DND-41 (cell line): ENCODE results near the gene OGFR.

Source experiments
- ATAC-seq: fragments of 200-7000 bp; cut with Tn5 transposase; 3 replicates; pipeline ENCODE4 v1.9.1; 2021; ENCODE audit warnings: low read depth; ENCODE audit not compliant: insufficient read depth
- DNase-seq: peaks from one replicate; pipeline ENCODE4 v3.0.0-alpha.2; 2020
- H2AFZ ChIP-seq: 2 replicates; pipeline ENCODE4 v1.6.0; 2012; ENCODE audit warnings: low read depth, low read length
- H3K27ac ChIP-seq: 2 replicates; pipeline ENCODE4 v1.5.1; 2012; ENCODE audit warnings: low read length, inconsistent platforms
- H3K27me3 ChIP-seq: fragments of 200-600 bp; sonication (generic); 2 replicates; pipeline ENCODE4 v1.6.0; 2012; ENCODE audit warnings: low read length, mild to moderate bottlenecking, inconsistent platforms; ENCODE audit not compliant: insufficient read depth, poor library complexity
- H3K36me3 ChIP-seq: 2 replicates; pipeline ENCODE4 v1.5.1; 2012; ENCODE audit warnings: low read length, inconsistent platforms; ENCODE audit not compliant: insufficient read depth
- H3K4me1 ChIP-seq: 2 replicates; pipeline ENCODE4 v1.5.1; 2012; ENCODE audit warnings: mild to moderate bottlenecking, low read length; ENCODE audit not compliant: insufficient read depth
- H3K4me2 ChIP-seq: 2 replicates; pipeline ENCODE4 v1.6.0; 2012; ENCODE audit warnings: mild to moderate bottlenecking, moderate library complexity, low read length, inconsistent platforms; ENCODE audit not compliant: insufficient read depth
- H3K4me3 ChIP-seq, 2 experiments: fragments of 200-600 bp in 1 of 2; shearing (Covaris generic) in 1 of 2; 2 replicates each; pipeline ENCODE4 v1.5.1; 2012 to 2016; ENCODE audit warnings: inconsistent platforms in 2 of 2, low read length in 2 of 2, mild to moderate bottlenecking in 2 of 2, low read depth in 1 of 2, moderate library complexity in 1 of 2
- H3K79me2 ChIP-seq: 2 replicates; pipeline ENCODE4 v1.6.0; 2012; ENCODE audit warnings: low read length, inconsistent platforms; ENCODE audit not compliant: insufficient read depth
- H3K9ac ChIP-seq: 2 replicates; pipeline ENCODE4 v1.6.0; 2012; ENCODE audit warnings: low read depth, mild to moderate bottlenecking, inconsistent platforms, low read length, moderate library complexity
- H3K9me3 ChIP-seq: 2 replicates; pipeline ENCODE4 v1.5.1; 2012; ENCODE audit warnings: low read length, moderate library complexity, mild to moderate bottlenecking, inconsistent platforms; ENCODE audit not compliant: insufficient read depth, severe bottlenecking
- H4K20me1 ChIP-seq: 2 replicates; pipeline ENCODE4 v1.6.0; 2012; ENCODE audit warnings: low read length; ENCODE audit not compliant: insufficient read depth
- EZH2 ChIP-seq: IDR thresholded peaks from 3 replicates; pipeline ENCODE4 v1.6.1; 2012; ENCODE audit warnings: borderline replicate concordance, low read depth, mild to moderate bottlenecking, moderate library complexity, low read length, inconsistent platforms; ENCODE audit not compliant: severe bottlenecking
- TF ChIP-seq, protein P1 (sequence below): IDR thresholded peaks from 2 replicates; pipeline ENCODE4 v1.5.1; 2012; ENCODE audit warnings: borderline replicate concordance, low read length, moderate library complexity, mild to moderate bottlenecking; ENCODE audit not compliant: poor library complexity, severe bottlenecking; ENCODE audit errors: extremely low read depth

The OGFR gene

DNA sequence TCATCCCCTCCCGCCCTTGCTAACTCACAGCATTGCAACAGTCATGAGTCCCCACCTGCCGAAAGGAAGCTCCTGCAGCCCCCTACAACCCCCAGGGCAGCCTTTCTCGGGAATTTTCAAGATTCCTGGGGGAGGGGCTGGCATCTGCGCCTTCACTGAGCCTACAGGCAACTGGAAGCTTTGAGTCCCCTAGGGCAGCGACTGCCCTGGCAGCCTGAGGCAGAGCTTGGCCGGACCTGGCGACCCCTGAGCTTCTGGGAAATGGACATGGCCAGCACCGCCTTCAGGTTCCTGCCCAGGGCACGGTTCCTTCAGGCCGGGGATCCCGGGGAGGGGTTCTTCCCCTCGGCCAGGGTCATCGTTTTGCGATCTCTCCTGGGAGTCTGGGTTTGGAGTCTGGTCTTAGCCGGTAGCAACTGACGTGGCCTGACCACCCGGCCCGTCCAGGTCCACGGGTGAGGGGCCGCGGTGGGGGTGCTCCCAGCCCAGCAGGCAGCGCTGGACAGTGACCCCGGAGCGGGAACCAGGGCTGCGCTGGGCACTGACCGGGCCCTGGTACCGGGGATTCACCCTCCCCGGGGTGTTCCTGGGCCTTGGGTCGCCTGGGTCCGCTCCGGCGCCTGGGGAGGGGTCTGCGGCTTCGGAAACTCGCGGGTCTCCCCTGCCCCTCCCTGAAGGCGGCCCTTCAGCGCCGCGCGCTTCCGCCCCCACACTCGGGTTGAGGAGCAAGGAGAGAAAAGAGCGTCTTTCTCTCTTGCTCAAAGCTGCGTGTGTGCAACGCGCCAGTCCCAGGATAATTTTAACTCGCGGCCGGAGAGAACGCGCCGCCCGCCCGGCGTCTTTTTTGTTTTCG, 11.6 kb downstream of the OGFR start:
- no peak overlapping the region for H3K9ac ChIP-seq
- TF ChIP-seq, protein P1, sequence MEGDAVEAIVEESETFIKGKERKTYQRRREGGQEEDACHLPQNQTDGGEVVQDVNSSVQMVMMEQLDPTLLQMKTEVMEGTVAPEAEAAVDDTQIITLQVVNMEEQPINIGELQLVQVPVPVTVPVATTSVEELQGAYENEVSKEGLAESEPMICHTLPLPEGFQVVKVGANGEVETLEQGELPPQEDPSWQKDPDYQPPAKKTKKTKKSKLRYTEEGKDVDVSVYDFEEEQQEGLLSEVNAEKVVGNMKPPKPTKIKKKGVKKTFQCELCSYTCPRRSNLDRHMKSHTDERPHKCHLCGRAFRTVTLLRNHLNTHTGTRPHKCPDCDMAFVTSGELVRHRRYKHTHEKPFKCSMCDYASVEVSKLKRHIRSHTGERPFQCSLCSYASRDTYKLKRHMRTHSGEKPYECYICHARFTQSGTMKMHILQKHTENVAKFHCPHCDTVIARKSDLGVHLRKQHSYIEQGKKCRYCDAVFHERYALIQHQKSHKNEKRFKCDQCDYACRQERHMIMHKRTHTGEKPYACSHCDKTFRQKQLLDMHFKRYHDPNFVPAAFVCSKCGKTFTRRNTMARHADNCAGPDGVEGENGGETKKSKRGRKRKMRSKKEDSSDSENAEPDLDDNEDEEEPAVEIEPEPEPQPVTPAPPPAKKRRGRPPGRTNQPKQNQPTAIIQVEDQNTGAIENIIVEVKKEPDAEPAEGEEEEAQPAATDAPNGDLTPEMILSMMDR = no peak
- no peak for TF ChIP-seq EZH2
- H3K27me3 ChIP-seq = no peaks in the 10 kb centered on the region
- H4K20me1 ChIP-seq = peaks cover 53% of the 10 kb centered on the region
- no peak overlapping the region for H2AFZ ChIP-seq
- ATAC-seq (no peak), DNase-seq (no peak)
- H3K4me2 ChIP-seq = no peak overlapping the region
- no peaks in the 10 kb centered on the region for H3K4me1 ChIP-seq
- peaks cover 27% of the 10 kb centered on the region for H3K36me3 ChIP-seq
- H3K79me2 ChIP-seq = no peaks in the 10 kb centered on the region
- H3K27ac ChIP-seq = no peak overlapping the region
- H3K4me3 ChIP-seq = no peak overlapping the region
- H3K9me3 ChIP-seq = no peaks in the 10 kb centered on the region

DNA sequence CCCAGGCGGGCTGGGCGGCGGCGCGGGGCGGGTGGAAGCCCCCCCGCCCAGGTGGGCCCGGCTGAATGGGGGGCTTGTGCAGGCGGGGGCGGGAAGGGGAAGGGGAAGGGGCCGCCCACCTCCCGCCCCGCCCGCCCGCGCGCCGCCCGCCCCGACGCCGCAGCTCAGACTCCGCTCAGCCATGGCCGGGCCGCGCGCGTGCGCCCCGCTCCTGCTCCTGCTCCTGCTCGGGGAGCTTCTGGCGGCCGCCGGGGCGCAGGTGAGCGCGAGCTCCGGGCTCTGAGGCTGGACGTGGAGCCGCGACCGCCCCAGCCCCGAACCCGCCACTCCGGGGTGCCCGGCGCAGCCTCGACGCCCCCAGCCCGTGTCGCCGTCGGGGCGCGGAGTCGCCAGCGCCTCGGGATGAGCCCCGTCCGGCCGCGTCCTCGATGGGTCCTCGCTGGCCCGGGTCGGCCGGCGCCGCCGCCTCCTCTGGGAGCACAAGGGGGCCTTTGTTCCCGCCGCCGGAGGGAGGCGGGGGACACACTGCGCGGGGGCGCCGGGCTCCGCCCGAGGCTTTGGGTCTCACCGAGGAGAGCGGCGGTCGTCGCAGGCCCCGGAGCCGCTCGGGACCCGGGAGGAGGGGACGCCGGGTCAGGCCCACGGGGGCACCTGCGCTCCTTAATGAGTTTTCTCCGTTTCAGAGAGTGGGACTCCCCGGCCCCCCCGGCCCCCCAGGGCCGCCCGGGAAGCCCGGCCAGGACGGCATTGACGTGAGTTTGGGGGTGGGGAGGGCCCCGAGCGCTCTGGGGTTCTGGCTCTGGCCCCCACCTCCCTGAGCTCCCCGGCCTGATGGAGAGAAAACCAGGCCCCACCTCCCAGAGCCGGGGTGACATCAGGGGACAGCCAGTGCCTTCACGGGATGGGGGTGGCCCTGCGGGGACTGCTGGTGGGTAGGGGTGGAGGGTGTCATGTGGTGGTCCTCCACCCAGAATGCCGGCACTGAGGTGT, 12.5 kb downstream of the OGFR start, which contains the start of gene COL9A3:
COL9A3 (plus strand) TSS at position 167 of the 990 bp plus-strand sequence; CDS start at position 182, 15 bp downstream.
- Histone ChIP-seq H3K27me3 (no peaks in the 10 kb centered on the region), H3K9me3 (no peaks in the 10 kb centered on the region), H3K4me2 (no peak within 1 kb of the TSS), H3K27ac (no peak within 1 kb of the TSS), H4K20me1 (peaks cover 47% of the 10 kb centered on the region), H2AFZ (no peak within 1 kb of the TSS), H3K79me2 (no peaks in the 10 kb centered on the region), H3K4me3 (no peak within 1 kb of the TSS), H3K36me3 (peaks cover 18% of the 10 kb centered on the region), H3K9ac (no peak within 1 kb of the TSS), H3K4me1 (no peaks in the 10 kb centered on the region)
- ATAC-seq (no peak), DNase-seq (no peak)
- TF ChIP-seq EZH2 = no peak
- TF ChIP-seq, protein P1 = no peak

DNA sequence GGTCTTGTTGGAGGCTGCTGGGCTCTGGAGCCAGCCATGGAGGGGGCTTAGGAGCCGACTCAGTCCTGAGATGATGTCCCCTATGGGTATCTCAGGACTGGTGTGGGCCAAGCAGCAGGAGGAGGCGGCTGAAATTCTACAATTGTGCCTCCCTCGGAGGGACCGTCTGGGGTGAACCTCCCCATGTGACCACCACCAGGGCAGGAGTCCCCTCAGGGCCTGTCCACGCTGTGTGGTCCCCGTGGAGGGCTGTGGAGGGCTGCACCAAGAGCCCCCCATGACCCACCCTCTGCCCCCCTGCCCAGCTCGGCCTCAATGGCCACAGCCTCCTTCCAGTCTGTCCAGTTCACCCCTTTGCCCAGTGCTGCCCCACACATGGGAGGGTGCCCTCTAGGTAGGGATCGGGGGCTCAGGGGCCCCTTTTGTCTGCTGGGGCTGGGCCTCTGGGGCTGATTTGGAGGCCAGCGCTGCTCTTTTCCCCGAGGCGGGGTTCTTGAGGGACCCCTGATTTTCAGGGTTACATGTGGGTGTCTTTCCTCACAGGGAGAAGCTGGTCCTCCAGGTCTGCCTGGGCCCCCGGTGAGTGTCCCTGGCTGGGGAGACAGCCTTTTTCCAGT, 13.4 kb downstream of the OGFR start:
- Histone ChIP-seq H2AFZ (no peak overlapping the region), H4K20me1 (peaks cover 38% of the 10 kb centered on the region), H3K4me1 (no peaks in the 10 kb centered on the region), H3K27ac (no peak overlapping the region), H3K79me2 (no peaks in the 10 kb centered on the region), H3K4me3 (no peak overlapping the region), H3K9ac (no peak overlapping the region), H3K27me3 (no peaks in the 10 kb centered on the region), H3K4me2 (no peak overlapping the region), H3K9me3 (no peaks in the 10 kb centered on the region), H3K36me3 (peaks cover 9% of the 10 kb centered on the region)
- TF ChIP-seq EZH2 = no peak
- ATAC-seq = no peak
- DNase-seq = no peak
